ENCODE data around the gene CDH4. TPM values are rescaled to one million over a fixed set of nuclear protein-coding genes. Genes with fewer than 3 reads are reported as not detected.

CDH4 gene
- total and polyA plus RNA-seq, 2 donors (not counting 3 experiments of a cell fraction or from before 2014, with no cell fraction given): 0.17 to 0.51 TPM

DNA sequence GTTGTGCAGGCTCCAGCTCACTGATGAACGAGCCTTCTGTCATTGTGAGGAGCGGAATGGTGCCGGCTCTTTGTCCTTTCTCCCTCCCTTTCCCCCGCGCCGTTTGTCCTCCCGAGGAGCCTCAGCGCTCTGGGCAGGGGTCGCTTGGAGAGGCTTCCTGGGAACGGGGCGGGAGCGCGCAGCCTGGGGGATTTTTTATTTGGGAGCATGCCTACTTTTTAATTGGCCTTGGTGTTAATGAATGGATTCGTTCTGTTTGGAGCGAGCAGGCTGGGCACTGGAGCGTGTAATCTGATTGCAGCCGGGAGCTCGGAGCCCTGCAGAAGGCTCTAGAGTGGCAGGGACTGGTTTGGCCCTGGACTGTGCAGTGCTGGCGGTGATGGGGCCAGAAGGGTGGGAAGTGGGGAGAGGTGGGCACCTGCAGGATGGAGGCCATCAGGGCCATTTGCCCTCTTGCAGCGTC is 118.8 kb downstream of the CDH4 start:
- H3K4me3 ChIP-seq (replicated peaks in 1 of 3; ENCODE audit: insufficient read depth in 1 of 3, low read depth in 1 of 3, low read length in 3 of 3): no peak overlapping the region
- POLR2A ChIA-PET: no interaction called here
- intact Hi-C loops (cut with micrococcal nuclease): no loop called here

More for the DNA sequence above, 118.8 kb downstream of the CDH4 start:
- no peak for DNase-seq (ENCODE audit: low read depth, low spot score)
- Histone ChIP-seq H3K9me1 (replicated peaks; ENCODE audit: control insufficient read depth, extremely low read depth, insufficient read depth, low read length) (no peaks in the 10 kb centered on the region), H3K36me3 (ENCODE audit: control insufficient read depth in 2 of 2, extremely low read depth in 1 of 2, insufficient read depth in 2 of 2, low read length in 2 of 2) (no peaks in the 10 kb centered on the region), H3K9me3 (replicated peaks; ENCODE audit: control insufficient read depth, insufficient read depth, low read length) (peaks cover 11% of the 10 kb centered on the region), H2AFZ (ENCODE audit: low read depth, low read length) (no peak overlapping the region), H3K27ac (ENCODE audit: insufficient read depth, low read depth, low read length) (no peak overlapping the region), H3K27me3 (ENCODE audit: control insufficient read depth in 2 of 2, insufficient read depth in 2 of 2, low read length in 2 of 2) (no peaks in the 10 kb centered on the region), H3K4me1 (ENCODE audit: control insufficient read depth, extremely low read depth, insufficient read depth, low read length) (no peaks in the 10 kb centered on the region), H4K20me1 (replicated peaks; ENCODE audit: control insufficient read depth, extremely low read depth, insufficient read depth, low read length) (no peaks in the 10 kb centered on the region), H3K79me2 (ENCODE audit: control insufficient read depth, insufficient read depth, low read length) (no peaks in the 10 kb centered on the region), H3K4me2 (ENCODE audit: insufficient read depth, low read length) (no peak overlapping the region), H3K9ac (replicated peaks; ENCODE audit: extremely low read depth, insufficient read depth, low read length) (no peak overlapping the region)
- CTCF ChIA-PET: no interaction called here
- no TSS peak for BruUV-seq (replicated peaks)
- dilution Hi-C loops (cut with MboI; ENCODE audit: extremely low pct_ligation_motif_present, low sequenced_read_pairs): no loop called here
- TF ChIP-seq POLR2AphosphoS5 (IDR thresholded peaks at IDR 0.05; ENCODE audit: insufficient read depth, low read depth, low read length) (no peak), POLR2A (IDR thresholded peaks at IDR 0.05; ENCODE audit: low read depth, low read length) (no peak), EZH2 (IDR thresholded peaks at IDR 0.05; ENCODE audit: borderline replicate concordance, low read depth, low read length, severe bottlenecking) (no peak), CTCF (IDR thresholded peaks at IDR 0.05; ENCODE audit: extremely low read depth in 1 of 2, insufficient read depth in 1 of 2, low read depth in 1 of 2, low read length in 2 of 2) (no peak), FOS (IDR thresholded peaks at IDR 0.05; ENCODE audit: borderline replicate concordance, insufficient read depth, low read length) (no peak), MAX (IDR thresholded peaks at IDR 0.05; ENCODE audit: insufficient read depth, insufficient read length) (no peak), MYC (IDR thresholded peaks at IDR 0.05; ENCODE audit: low read depth, low read length) (no peak), GATA2 (IDR thresholded peaks at IDR 0.05; ENCODE audit: insufficient read depth, insufficient read length, low read depth, low read length) (no peak), JUN (IDR thresholded peaks at IDR 0.05; ENCODE audit: borderline replicate concordance, insufficient read depth, insufficient read length, low read depth) (no peak)
- no peak for FAIRE-seq

All from endothelial cell of umbilical vein (primary cell).